Gastrocnemius medialis (tissue), 4 donors: ENCODE results near the gene CCDC78.

Experiments used
- POLR2A ChIP-seq, 2 donors: fragments of 450-650 bp; IDR thresholded peaks; one replicate each; pipeline ENCODE4 v1.6.1; 2017; ENCODE audit warnings: antibody characterized with exemption in 2 of 2, mild to moderate bottlenecking in 2 of 2, moderate library complexity in 2 of 2
- TF ChIP-seq, protein P1 (sequence below), 5 experiments: fragments of 450-650 bp in 3 of 5; fragments of 200-600 bp in 2 of 5; sonication (generic) in 2 of 5; IDR thresholded peaks in 4 of 5; conservative IDR thresholded peaks in 1 of 5; 1 replicate in 4 of 5; 2 replicates in 1 of 5; pipeline ENCODE4 v1.5.1; 2016 to 2019; ENCODE audit warnings: antibody characterized with exemption in 5 of 5, mild to moderate bottlenecking in 3 of 5, moderate library complexity in 3 of 5

- TF ChIP-seq, protein P1, sequence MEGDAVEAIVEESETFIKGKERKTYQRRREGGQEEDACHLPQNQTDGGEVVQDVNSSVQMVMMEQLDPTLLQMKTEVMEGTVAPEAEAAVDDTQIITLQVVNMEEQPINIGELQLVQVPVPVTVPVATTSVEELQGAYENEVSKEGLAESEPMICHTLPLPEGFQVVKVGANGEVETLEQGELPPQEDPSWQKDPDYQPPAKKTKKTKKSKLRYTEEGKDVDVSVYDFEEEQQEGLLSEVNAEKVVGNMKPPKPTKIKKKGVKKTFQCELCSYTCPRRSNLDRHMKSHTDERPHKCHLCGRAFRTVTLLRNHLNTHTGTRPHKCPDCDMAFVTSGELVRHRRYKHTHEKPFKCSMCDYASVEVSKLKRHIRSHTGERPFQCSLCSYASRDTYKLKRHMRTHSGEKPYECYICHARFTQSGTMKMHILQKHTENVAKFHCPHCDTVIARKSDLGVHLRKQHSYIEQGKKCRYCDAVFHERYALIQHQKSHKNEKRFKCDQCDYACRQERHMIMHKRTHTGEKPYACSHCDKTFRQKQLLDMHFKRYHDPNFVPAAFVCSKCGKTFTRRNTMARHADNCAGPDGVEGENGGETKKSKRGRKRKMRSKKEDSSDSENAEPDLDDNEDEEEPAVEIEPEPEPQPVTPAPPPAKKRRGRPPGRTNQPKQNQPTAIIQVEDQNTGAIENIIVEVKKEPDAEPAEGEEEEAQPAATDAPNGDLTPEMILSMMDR (IDR thresholded peaks at IDR 0.05 in 4 of 5, conservative IDR thresholded peaks at IDR 0.05 in 1 of 5), result no peak
- TF ChIP-seq POLR2A (IDR thresholded peaks at IDR 0.05), result no peak
Observed at GRCh38 chr16:760545-761343, 34.5 kb upstream of the CCDC78 start, which contains the start of gene MSLN.
